HG02759 (cell line): ENCODE data around the gene SMIM24.
"Not testable (repeated sequence)": the region's sequence is repeated elsewhere in the genome, so short reads cannot be mapped to it uniquely, and the experiment has no call there.

Source experiments
- ATAC-seq: cut with Tn5 transposase; IDR thresholded peaks from one replicate; pipeline ENCODE4 v1.9.1; 2021; ENCODE audit warnings: mild to moderate bottlenecking, moderate library complexity; ENCODE audit not compliant: unreplicated experiment

The SMIM24 gene

GRCh38 chr19:3480383-3481091 lies at the start of gene SMIM24:
Gene SMIM24 (minus strand): TSS chr19:3480525. CDS start chr19:3480463, 62 bp downstream.
- ATAC-seq: no peak

GRCh38 chr19:3529299-3529698 lies 49.0 kb upstream of the SMIM24 start:
- ATAC-seq: not testable (repeated sequence)

GRCh38 chr19:3528539-3529211 lies 48.4 kb upstream of the SMIM24 start:
- ATAC-seq: no peak

GRCh38 chr19:3528080-3528479 lies 47.8 kb upstream of the SMIM24 start:
- ATAC-seq: no peak

GRCh38 chr19:3527238-3527910 lies 47.0 kb upstream of the SMIM24 start:
- no peak for ATAC-seq

GRCh38 chr19:3526507-3527237 lies 46.3 kb upstream of the SMIM24 start:
- ATAC-seq: no peak

GRCh38 chr19:3524904-3525451 lies 44.7 kb upstream of the SMIM24 start:
- no peak for ATAC-seq

- no peak for ATAC-seq
Observed at GRCh38 chr19:3524078-3524842, 43.9 kb upstream of the SMIM24 start.

- no peak for ATAC-seq
Observed at GRCh38 chr19:3523361-3524077, 43.2 kb upstream of the SMIM24 start.

GRCh38 chr19:3522421-3523360 lies 42.4 kb upstream of the SMIM24 start:
- no peak for ATAC-seq

GRCh38 chr19:3521104-3521445 lies 40.8 kb upstream of the SMIM24 start:
- no peak for ATAC-seq

GRCh38 chr19:3520166-3521103 lies 40.1 kb upstream of the SMIM24 start:
- ATAC-seq: no peak

GRCh38 chr19:3519126-3519525 lies 38.8 kb upstream of the SMIM24 start:
- ATAC-seq: no peak

GRCh38 chr19:3518659-3519058 lies 38.3 kb upstream of the SMIM24 start:
- ATAC-seq: no peak

GRCh38 chr19:3518255-3518654 lies 37.9 kb upstream of the SMIM24 start:
- ATAC-seq: no peak

- no peak for ATAC-seq
Observed at GRCh38 chr19:3517638-3518037, 37.3 kb upstream of the SMIM24 start.

GRCh38 chr19:3516675-3517207 lies 36.4 kb upstream of the SMIM24 start:
- ATAC-seq: no peak
